ENCODE data around the gene TMEM37.

DNA sequence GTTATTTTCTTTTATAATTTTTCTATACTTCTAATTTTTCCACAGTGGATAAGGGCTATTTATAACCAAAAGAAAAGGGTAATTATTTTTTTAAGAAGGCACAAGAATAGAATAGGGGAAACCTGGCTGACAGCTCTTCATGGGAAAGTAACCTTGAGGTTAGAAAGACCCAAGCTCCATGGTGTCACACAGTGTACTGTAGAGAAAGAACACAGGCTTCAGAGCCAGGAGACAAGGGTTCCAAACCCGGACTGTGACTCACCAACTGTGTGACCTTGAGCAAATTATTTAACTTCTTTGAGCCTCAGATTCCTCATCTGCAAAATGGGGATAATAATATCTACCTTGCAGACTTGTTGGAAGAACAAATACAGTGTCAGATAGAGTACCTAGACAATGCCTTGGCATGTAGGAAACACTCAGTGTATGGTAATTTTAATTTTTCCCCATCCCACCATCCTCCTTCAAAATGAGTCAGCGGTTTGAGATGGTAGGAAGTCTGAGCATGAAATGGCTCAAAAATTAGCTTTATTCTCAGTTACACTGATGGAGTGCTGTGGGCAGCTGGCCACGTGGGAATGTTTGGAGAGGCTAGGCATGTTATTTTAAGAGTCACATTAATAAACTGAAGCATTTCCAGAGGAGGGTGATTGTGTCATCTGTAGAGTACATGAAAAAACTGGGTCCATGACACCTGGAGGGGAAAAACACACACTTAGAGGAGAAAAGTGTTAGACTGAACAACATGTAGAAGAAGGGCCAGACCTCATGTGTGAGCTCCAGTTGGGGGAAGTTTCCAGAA, 36.7 kb downstream of the TMEM37 start:
- TF ChIP-seq, protein P1, sequence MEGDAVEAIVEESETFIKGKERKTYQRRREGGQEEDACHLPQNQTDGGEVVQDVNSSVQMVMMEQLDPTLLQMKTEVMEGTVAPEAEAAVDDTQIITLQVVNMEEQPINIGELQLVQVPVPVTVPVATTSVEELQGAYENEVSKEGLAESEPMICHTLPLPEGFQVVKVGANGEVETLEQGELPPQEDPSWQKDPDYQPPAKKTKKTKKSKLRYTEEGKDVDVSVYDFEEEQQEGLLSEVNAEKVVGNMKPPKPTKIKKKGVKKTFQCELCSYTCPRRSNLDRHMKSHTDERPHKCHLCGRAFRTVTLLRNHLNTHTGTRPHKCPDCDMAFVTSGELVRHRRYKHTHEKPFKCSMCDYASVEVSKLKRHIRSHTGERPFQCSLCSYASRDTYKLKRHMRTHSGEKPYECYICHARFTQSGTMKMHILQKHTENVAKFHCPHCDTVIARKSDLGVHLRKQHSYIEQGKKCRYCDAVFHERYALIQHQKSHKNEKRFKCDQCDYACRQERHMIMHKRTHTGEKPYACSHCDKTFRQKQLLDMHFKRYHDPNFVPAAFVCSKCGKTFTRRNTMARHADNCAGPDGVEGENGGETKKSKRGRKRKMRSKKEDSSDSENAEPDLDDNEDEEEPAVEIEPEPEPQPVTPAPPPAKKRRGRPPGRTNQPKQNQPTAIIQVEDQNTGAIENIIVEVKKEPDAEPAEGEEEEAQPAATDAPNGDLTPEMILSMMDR (IDR thresholded peaks at IDR 0.05): no peak
- TF ChIP-seq POLR2A (IDR thresholded peaks at IDR 0.05) (no peak), EP300 (IDR thresholded peaks at IDR 0.05) (no peak)

All from tibial nerve (tissue), 4 donors.